Neural cell (in vitro differentiated cells): ENCODE measurements around the gene PTPN5. TPM values are rescaled to one million over a fixed set of nuclear protein-coding genes. Genes with fewer than 3 reads are reported as not detected.
A peak's percentile ranks its signal among the peaks of the same experiment; 100 is the strongest.

Experiments
- H2AFZ ChIP-seq: fragments of 200-600, 300-800 bp; sonication (generic), shearing (Covaris generic); 2 replicates; pipeline ENCODE4 v1.6.0; 2014; ENCODE audit warnings: low read depth, mild to moderate bottlenecking, antibody characterized with exemption, low read length, moderate library complexity
- H3F3A ChIP-seq: fragments of 200-600 bp; shearing (Covaris generic); 2 replicates; pipeline ENCODE4 v1.6.1; 2016; ENCODE audit warnings: mild to moderate bottlenecking, moderate library complexity, mixed read lengths, antibody characterized with exemption, low read length; ENCODE audit not compliant: insufficient read depth, poor library complexity, severe bottlenecking
- H3K27ac ChIP-seq: fragments of 200-600, 300-800 bp; sonication (generic), shearing (Covaris generic); 2 replicates; pipeline ENCODE4 v1.5.1; 2014; ENCODE audit warnings: mild to moderate bottlenecking, low read length, moderate library complexity
- H3K27me3 ChIP-seq: fragments of 300-800, 200-600 bp; sonication (generic), shearing (Covaris generic); 2 replicates; pipeline ENCODE4 v1.6.0; 2014; ENCODE audit warnings: mild to moderate bottlenecking, low read depth, low read length, moderate library complexity; ENCODE audit not compliant: insufficient read depth
- H3K36me3 ChIP-seq: fragments of 300-800, 200-600 bp; sonication (generic), shearing (Covaris generic); 2 replicates; pipeline ENCODE4 v1.5.1; 2014; ENCODE audit warnings: mild to moderate bottlenecking, antibody characterized with exemption, low read length, moderate library complexity; ENCODE audit not compliant: insufficient read depth
- H3K4me2 ChIP-seq: fragments of 300-800, 200-600 bp; sonication (generic), shearing (Covaris generic); 2 replicates; pipeline ENCODE4 v1.6.0; 2014; ENCODE audit warnings: mild to moderate bottlenecking, low read length
- H3K4me3 ChIP-seq: fragments of 300-800, 200-600 bp; sonication (generic), shearing (Covaris generic); 2 replicates; pipeline ENCODE4 v1.5.1; 2014; ENCODE audit warnings: mild to moderate bottlenecking, low read length, moderate library complexity
- H3K79me2 ChIP-seq: fragments of 200-600 bp; shearing (Covaris generic); replicated peaks from 2 replicates; pipeline ENCODE4 v1.6.0; 2014; ENCODE audit warnings: mild to moderate bottlenecking, low read length, moderate library complexity; ENCODE audit not compliant: insufficient read depth
- H3K9ac ChIP-seq: fragments of 300-800, 200-600 bp; sonication (generic), shearing (Covaris generic); 2 replicates; pipeline ENCODE4 v1.6.1; 2016; ENCODE audit warnings: mild to moderate bottlenecking, low read length, mixed read lengths
- H3K9me2 ChIP-seq: fragments of 200-600 bp; shearing (Covaris generic); 2 replicates; pipeline ENCODE4 v1.6.1; 2016; ENCODE audit warnings: mild to moderate bottlenecking, low read length, mixed read lengths; ENCODE audit not compliant: insufficient read depth
- H3K9me3 ChIP-seq: fragments of 200-600, 300-800 bp; sonication (generic), shearing (Covaris generic); 2 replicates; pipeline ENCODE4 v1.6.1; 2016; ENCODE audit warnings: mild to moderate bottlenecking, mixed run types, low read length, moderate library complexity, mixed read lengths
- H4K20me1 ChIP-seq: fragments of 200-600 bp; shearing (Covaris generic); 2 replicates; pipeline ENCODE4 v1.6.1; 2016; ENCODE audit warnings: mild to moderate bottlenecking, mixed run types; ENCODE audit not compliant: insufficient read depth
- CTCF ChIP-seq: fragments of 450-650 bp; IDR thresholded peaks from 2 replicates; pipeline ENCODE4 v1.5.1; 2014; ENCODE audit warnings: antibody characterized with exemption, mild to moderate bottlenecking, moderate library complexity; ENCODE audit not compliant: poor library complexity, severe bottlenecking
- EP300 ChIP-seq: fragments of 450-650 bp; conservative IDR thresholded peaks from 2 replicates; pipeline ENCODE4 v1.6.1; 2014; ENCODE audit warnings: antibody characterized with exemption, mild to moderate bottlenecking, moderate library complexity; ENCODE audit not compliant: poor library complexity, severe bottlenecking
- EZH2 ChIP-seq: fragments of 200-600, 300-800 bp; shearing (Covaris generic), sonication (generic); IDR thresholded peaks from 2 replicates; pipeline ENCODE4 v1.6.1; 2014; ENCODE audit warnings: antibody characterized with exemption, low read length, borderline replicate concordance, mild to moderate bottlenecking; ENCODE audit not compliant: insufficient read depth, poor library complexity, severe bottlenecking
- MXI1 ChIP-seq: fragments of 450-650 bp; conservative IDR thresholded peaks from 2 replicates; pipeline ENCODE4 v1.6.1; 2014; ENCODE audit warnings: antibody characterized with exemption, mild to moderate bottlenecking; ENCODE audit not compliant: poor library complexity, severe bottlenecking
- POLR2AphosphoS5 ChIP-seq: IDR thresholded peaks from 2 replicates; pipeline ENCODE4 v1.6.1; 2012
- RAD21 ChIP-seq: fragments of 450-650 bp; conservative IDR thresholded peaks from 2 replicates; pipeline ENCODE4 v1.6.1; 2014; ENCODE audit warnings: antibody characterized with exemption, mild to moderate bottlenecking, moderate library complexity
- REST ChIP-seq: IDR thresholded peaks from 2 replicates; pipeline ENCODE4 v1.6.1; 2012; ENCODE audit warnings: borderline replicate concordance
- SMC3 ChIP-seq: fragments of 450-650 bp; conservative IDR thresholded peaks from 2 replicates; pipeline ENCODE4 v1.6.1; 2014; ENCODE audit warnings: antibody characterized with exemption, mild to moderate bottlenecking, moderate library complexity; ENCODE audit not compliant: poor library complexity
- TAF1 ChIP-seq: IDR thresholded peaks from 2 replicates; pipeline ENCODE4 v1.6.1; 2012; ENCODE audit warnings: low read depth
- polyA plus RNA-seq: library from polyadenylated mRNA; depleted of rRNA; stranded (reverse); fragments of >200 nt; gene quantifications from 2 replicates; pipeline ENCODE4 v1.2.3, GENCODE V29; 2014

Gene PTPN5
- polyA plus RNA-seq, 1 donor from 2014 or later: 122 TPM

GRCh38 chr11:18727479-18728236, 63.9 kb downstream of the PTPN5 start:
- Histone ChIP-seq H3K36me3 (no peaks in the 10 kb centered on the region), H3K9ac (no peak overlapping the region), H3K4me2 (no peak overlapping the region), H3K4me3 (no peak overlapping the region), H3K9me2 (no peaks in the 10 kb centered on the region), H2AFZ (no peak overlapping the region), H3K27ac (no peak overlapping the region), H3K9me3 (no peaks in the 10 kb centered on the region), H3F3A (no peaks in the 10 kb centered on the region), H3K27me3 (no peaks in the 10 kb centered on the region), H4K20me1 (no peaks in the 10 kb centered on the region), H3K79me2 (no peaks in the 10 kb centered on the region)
- TF ChIP-seq REST: no peak
- no peak for TF ChIP-seq POLR2AphosphoS5
- TF ChIP-seq EZH2: no peak
- TF ChIP-seq SMC3: peak; percentile 18
- TF ChIP-seq EP300: no peak
- no peak for TF ChIP-seq RAD21
- peak; percentile 65 for TF ChIP-seq CTCF
- no peak for TF ChIP-seq TAF1
- no peak for TF ChIP-seq MXI1

GRCh38 chr11:18726040-18726439, 65.6 kb downstream of the PTPN5 start, which contains the start of gene IGSF22:
Gene IGSF22 (minus strand): TSS chr11:18726188. CDS start chr11:18724236, 1,952 bp downstream.
- Histone ChIP-seq H3K4me2 (no peak within 1 kb of the TSS), H3K27me3 (peaks cover 9% of the 10 kb centered on the region), H3K9ac (no peak within 1 kb of the TSS), H3F3A (no peaks in the 10 kb centered on the region), H3K9me3 (no peaks in the 10 kb centered on the region), H3K36me3 (no peaks in the 10 kb centered on the region), H3K79me2 (no peaks in the 10 kb centered on the region), H3K27ac (no peak within 1 kb of the TSS), H3K4me3 (no peak within 1 kb of the TSS), H4K20me1 (no peaks in the 10 kb centered on the region), H2AFZ (no peak within 1 kb of the TSS), H3K9me2 (no peaks in the 10 kb centered on the region)
- TF ChIP-seq REST (no peak), MXI1 (no peak), SMC3 (no peak), EZH2 (no peak)
